MM.1S (cell line): ENCODE data around the gene SHROOM3.

Source experiments
- EZH2 ChIP-seq: fragments of 300-600 bp; sonication (generic); optimal IDR thresholded peaks from 2 replicates; pipeline ENCODE3; 2017; ENCODE audit warnings: low read depth, mild to moderate bottlenecking, antibody characterized with exemption, low read length, mixed read lengths
- EZH2phosphoT487 ChIP-seq: fragments of 300-600 bp; sonication (generic); IDR thresholded peaks from 2 replicates; pipeline ENCODE4 v1.6.1; 2018; ENCODE audit warnings: antibody characterized with exemption, low read length
- TF ChIP-seq, protein P1 (sequence below): fragments of 300-600 bp; sonication (generic); IDR thresholded peaks from 2 replicates; pipeline ENCODE4 v1.5.1; 2016; ENCODE audit warnings: antibody characterized with exemption, low read length, mixed read lengths

- TF ChIP-seq, protein P1, sequence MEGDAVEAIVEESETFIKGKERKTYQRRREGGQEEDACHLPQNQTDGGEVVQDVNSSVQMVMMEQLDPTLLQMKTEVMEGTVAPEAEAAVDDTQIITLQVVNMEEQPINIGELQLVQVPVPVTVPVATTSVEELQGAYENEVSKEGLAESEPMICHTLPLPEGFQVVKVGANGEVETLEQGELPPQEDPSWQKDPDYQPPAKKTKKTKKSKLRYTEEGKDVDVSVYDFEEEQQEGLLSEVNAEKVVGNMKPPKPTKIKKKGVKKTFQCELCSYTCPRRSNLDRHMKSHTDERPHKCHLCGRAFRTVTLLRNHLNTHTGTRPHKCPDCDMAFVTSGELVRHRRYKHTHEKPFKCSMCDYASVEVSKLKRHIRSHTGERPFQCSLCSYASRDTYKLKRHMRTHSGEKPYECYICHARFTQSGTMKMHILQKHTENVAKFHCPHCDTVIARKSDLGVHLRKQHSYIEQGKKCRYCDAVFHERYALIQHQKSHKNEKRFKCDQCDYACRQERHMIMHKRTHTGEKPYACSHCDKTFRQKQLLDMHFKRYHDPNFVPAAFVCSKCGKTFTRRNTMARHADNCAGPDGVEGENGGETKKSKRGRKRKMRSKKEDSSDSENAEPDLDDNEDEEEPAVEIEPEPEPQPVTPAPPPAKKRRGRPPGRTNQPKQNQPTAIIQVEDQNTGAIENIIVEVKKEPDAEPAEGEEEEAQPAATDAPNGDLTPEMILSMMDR, result no peak
- TF ChIP-seq EZH2, result no peak
- TF ChIP-seq EZH2phosphoT487, result no peak
These were observed 101.3 kb downstream of the SHROOM3 start for GRCh38 chr4:76536373-76536689.
